NCI-H2196 treated with DMSO at 0.1 percent for 48 hours (cell line): ENCODE data around the gene CTXN3.

Experiments
- DNase-seq: peaks from one replicate; lab custom pipeline; 2025; ENCODE audit not compliant: unreplicated experiment; lab: John Stamatoyannopoulos, UW

Gene CTXN3

GRCh38 chr5:127696683-127697082, 47.8 kb downstream of the CTXN3 start:
- no peak for DNase-seq

- no peak for DNase-seq
These were observed 49.2 kb downstream of the CTXN3 start for GRCh38 chr5:127697894-127698600.

DNA sequence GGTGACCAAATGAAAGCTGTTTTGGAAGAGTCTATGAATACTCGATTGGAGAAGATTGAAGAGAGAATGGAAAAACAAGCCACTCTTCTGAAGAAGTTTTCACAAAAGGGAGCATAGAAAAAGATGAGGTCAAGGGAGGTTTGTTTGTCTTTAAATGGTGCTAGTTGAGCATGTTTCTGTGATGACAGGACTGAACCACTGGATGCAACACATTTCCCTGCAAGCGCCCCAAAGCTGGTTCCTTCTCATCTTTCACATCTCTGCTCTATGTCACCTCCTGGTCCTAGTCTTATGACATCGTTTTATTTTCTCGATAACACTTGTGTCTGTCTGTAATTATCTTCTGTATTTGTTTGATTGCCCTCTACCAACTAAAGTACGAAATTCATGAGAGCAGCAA, 50.5 kb downstream of the CTXN3 start:
- no peak for DNase-seq

GRCh38 chr5:127700237-127700766, 51.4 kb downstream of the CTXN3 start:
- no peak for DNase-seq

GRCh38 chr5:127702434-127702833, 53.6 kb downstream of the CTXN3 start:
- DNase-seq, result no peak

DNA sequence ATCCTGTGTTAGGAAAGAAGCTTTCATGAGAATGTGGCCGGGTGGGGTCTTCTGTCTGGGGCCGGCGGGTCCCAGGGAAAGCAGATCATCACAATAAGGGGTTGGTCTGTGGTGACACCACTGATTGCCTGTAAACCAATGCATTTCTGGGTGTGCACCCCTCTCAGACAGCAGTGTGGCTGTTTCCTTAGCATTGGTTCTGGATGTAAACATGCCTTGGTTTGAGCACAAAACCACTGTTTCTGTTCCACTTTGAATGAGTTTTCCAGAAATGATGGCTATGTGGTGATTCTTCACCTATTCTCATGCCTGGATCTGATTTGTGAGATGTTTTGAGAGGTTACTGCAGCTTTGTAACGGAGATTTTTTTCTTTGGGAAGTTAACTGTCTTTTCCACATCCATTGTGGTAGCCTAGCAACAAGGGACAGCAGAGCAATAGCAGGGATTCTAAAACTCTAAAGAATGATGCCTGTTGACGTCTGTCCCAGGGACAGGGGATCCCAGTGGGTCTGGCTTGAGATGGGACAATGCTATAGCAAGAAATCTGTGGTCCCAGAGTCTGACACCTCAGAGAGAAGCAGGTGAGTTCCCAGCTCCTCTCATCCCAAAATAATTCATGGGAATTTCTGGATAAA, 54.2 kb downstream of the CTXN3 start, which contains the start of gene CCDC192:
Gene CCDC192 (plus strand): TSS at position 466 of the 636 bp plus-strand sequence. CDS start 55 bp downstream, at position 521.
- no peak for DNase-seq

DNA sequence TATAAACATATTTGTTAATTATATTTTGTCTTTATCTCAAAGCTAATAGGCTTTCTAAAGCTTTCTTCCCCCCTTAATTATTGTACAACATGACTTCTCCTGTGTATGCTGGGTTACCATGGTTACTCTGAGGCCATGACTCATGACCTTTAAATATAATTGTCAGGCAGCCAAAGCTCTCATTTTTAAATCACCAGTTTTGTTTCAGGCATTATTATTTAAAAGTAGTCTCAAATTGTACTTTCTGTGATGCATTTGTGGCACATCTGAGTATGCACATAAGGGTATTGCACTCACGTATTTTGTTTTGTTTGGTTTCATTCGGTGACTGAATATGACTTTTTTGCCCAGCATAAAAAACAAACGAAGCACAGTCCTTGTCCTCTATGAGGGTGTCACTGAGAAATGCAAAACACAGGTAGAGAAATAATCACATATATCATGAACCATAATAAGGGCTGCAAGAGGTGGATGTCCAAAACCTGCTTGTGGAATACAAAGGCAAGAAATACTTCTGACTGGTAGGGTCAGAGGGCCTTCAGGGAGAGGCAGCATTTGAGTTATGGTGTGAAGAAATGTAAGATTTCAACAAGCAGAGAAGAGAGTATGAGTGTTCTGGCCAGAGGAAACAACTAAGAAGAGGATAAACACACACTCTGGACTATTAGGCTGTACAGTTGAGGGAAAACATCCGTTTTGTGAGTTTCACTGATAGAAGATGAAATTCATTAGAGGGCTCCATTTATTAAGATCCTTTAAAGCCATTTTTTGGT, 56.4 kb downstream of the CTXN3 start:
- DNase-seq, result no peak

GRCh38 chr5:127706691-127707090, 57.8 kb downstream of the CTXN3 start:
- DNase-seq, result no peak

- DNase-seq, result no peak
These were observed 58.3 kb downstream of the CTXN3 start for GRCh38 chr5:127707209-127707608.
